OCI-LY7 (cell line): ENCODE results near the gene GLI3. TPM values are rescaled to one million over a fixed set of nuclear protein-coding genes. Genes with fewer than 3 reads are reported as not detected.

Experiments used
- BruUV-seq: library from RNA; stranded (reverse); fragments of 400-500 nt; replicated peaks from 2 replicates; lab custom pipeline; 2021; lab: Mats Ljungman, UMichigan
- CTCF ChIA-PET: fragments of 300-600 bp; sonication (Branson Sonifier 250); formaldehyde crosslinking; loops from one replicate; lab custom pipeline; 2022; ENCODE audit warnings: antibody characterized with exemption; ENCODE audit not compliant: unreplicated experiment; lab: Charles Lee
- POLR2A ChIA-PET: fragments of 300-600 bp; sonication (Branson Sonifier 250); formaldehyde crosslinking; loops from one replicate; lab custom pipeline; 2022; ENCODE audit warnings: antibody characterized with exemption; lab: Charles Lee
- DNase-seq: peaks from one replicate; pipeline ENCODE4 v3.0.0-alpha.2; 2015; ENCODE audit warnings: low spot score
- H2AFZ ChIP-seq: fragments of 200-600 bp; sonication (generic), shearing (Covaris generic); 2 replicates; pipeline ENCODE4 v1.6.1; 2014; ENCODE audit warnings: mild to moderate bottlenecking, antibody characterized with exemption, low read length, moderate library complexity
- H3K27ac ChIP-seq: fragments of 200-600 bp; sonication (generic); 2 replicates; pipeline ENCODE4 v1.5.1; 2014; ENCODE audit warnings: mixed run types, low read depth, mild to moderate bottlenecking, moderate library complexity, low read length, inconsistent platforms; ENCODE audit not compliant: poor library complexity, severe bottlenecking
- H3K36me3 ChIP-seq: fragments of 200-600 bp; sonication (generic); 2 replicates; pipeline ENCODE4 v1.6.1; 2014; ENCODE audit warnings: mild to moderate bottlenecking, antibody characterized with exemption, low read length, moderate library complexity, mixed read lengths; ENCODE audit not compliant: insufficient read depth
- H3K4me1 ChIP-seq: fragments of 200-600 bp; sonication (generic); 2 replicates; pipeline ENCODE4 v1.5.1; 2014; ENCODE audit warnings: mild to moderate bottlenecking, low read length; ENCODE audit not compliant: insufficient read depth, poor library complexity, severe bottlenecking
- H3K4me2 ChIP-seq: fragments of 200-600 bp; sonication (generic); 2 replicates; pipeline ENCODE4 v1.6.1; 2014; ENCODE audit warnings: mild to moderate bottlenecking, low read length
- H3K4me3 ChIP-seq: fragments of 200-600 bp; sonication (generic); 2 replicates; pipeline ENCODE4 v1.5.1; 2014; ENCODE audit warnings: mild to moderate bottlenecking, low read depth, low read length; ENCODE audit not compliant: poor library complexity, severe bottlenecking
- H3K79me2 ChIP-seq: fragments of 200-600 bp; sonication (generic); 2 replicates; pipeline ENCODE4 v1.6.1; 2016; ENCODE audit warnings: low read depth, mild to moderate bottlenecking, low read length, moderate library complexity, mixed read lengths; ENCODE audit not compliant: insufficient read depth
- H3K9me2 ChIP-seq: fragments of 200-600 bp; sonication (generic); 2 replicates; pipeline ENCODE4 v1.6.1; 2016; ENCODE audit warnings: mild to moderate bottlenecking, low read length, mixed read lengths; ENCODE audit not compliant: insufficient read depth
- H3K9me3 ChIP-seq: fragments of 200-600 bp; sonication (generic); 2 replicates; pipeline ENCODE4 v1.6.1; 2014; ENCODE audit warnings: mild to moderate bottlenecking, mixed run types, low read length, mixed read lengths
- H4K20me1 ChIP-seq: fragments of 200-600 bp; sonication (generic); 2 replicates; pipeline ENCODE4 v1.6.1; 2014; ENCODE audit warnings: mild to moderate bottlenecking, antibody characterized with exemption, low read length, moderate library complexity, mixed read lengths; ENCODE audit not compliant: insufficient read depth
- CTCF ChIP-seq: fragments of 200-600 bp; sonication (generic); conservative IDR thresholded peaks from 2 replicates; pipeline ENCODE4 v1.5.1; 2014; ENCODE audit warnings: mild to moderate bottlenecking, antibody characterized with exemption, low read length, moderate library complexity, mixed read lengths
- EZH2phosphoT487 ChIP-seq: fragments of 200-600 bp; sonication (generic); IDR thresholded peaks from 2 replicates; pipeline ENCODE4 v1.6.1; 2018; ENCODE audit warnings: low read depth, borderline replicate concordance, mild to moderate bottlenecking, mixed run types, antibody characterized with exemption, low read length, moderate library complexity, mixed read lengths
- intact Hi-C: fragments of 100-400 bp; cut with micrococcal nuclease; formaldehyde crosslinking; loops from one replicate; pipeline ENCODE4 v1.10.0; 2022; ENCODE audit not compliant: unreplicated experiment
- total RNA-seq, 2 experiments: library from RNA; depleted of rRNA in 1 of 2; stranded (reverse); fragments of >200 nt in 1 of 2; shearing (Covaris generic) in 1 of 2; gene quantifications; 2 replicates each; pipeline ENCODE4 v1.2.3, GENCODE V29; 2014 to 2022

GLI3 gene
- total RNA-seq, 2 experiments from 2014 or later, result not detected

- Histone ChIP-seq H2AFZ (no peak overlapping the region), H3K36me3 (no peaks in the 10 kb centered on the region), H3K27ac (no peak overlapping the region), H3K9me3 (no peaks in the 10 kb centered on the region), H4K20me1 (no peaks in the 10 kb centered on the region), H3K4me1 (no peaks in the 10 kb centered on the region), H3K4me2 (no peak overlapping the region), H3K9me2 (no peaks in the 10 kb centered on the region), H3K4me3 (no peak overlapping the region), H3K79me2 (no peaks in the 10 kb centered on the region)
- TF ChIP-seq EZH2phosphoT487 (no peak), CTCF (no peak)
- no peak for DNase-seq
- POLR2A ChIA-PET, result no interaction called here
- BruUV-seq, result no TSS peak
- CTCF ChIA-PET, result no interaction called here
- intact Hi-C loops, result no loop called here
Observed at GRCh38 chr7:42208572-42208971, 28.4 kb downstream of the GLI3 start.

- Histone ChIP-seq H3K9me3 (no peaks in the 10 kb centered on the region), H3K9me2 (no peaks in the 10 kb centered on the region), H3K4me2 (no peak overlapping the region), H2AFZ (no peak overlapping the region), H3K4me1 (no peaks in the 10 kb centered on the region), H3K79me2 (no peaks in the 10 kb centered on the region), H3K4me3 (no peak overlapping the region), H4K20me1 (no peaks in the 10 kb centered on the region), H3K27ac (no peak overlapping the region), H3K36me3 (no peaks in the 10 kb centered on the region)
- ChIA-PET POLR2A (no interaction called here), CTCF (no interaction called here)
- intact Hi-C loops, result no loop called here
- no TSS peak for BruUV-seq
- TF ChIP-seq CTCF, result no peak
- no peak for TF ChIP-seq EZH2phosphoT487
- DNase-seq, result no peak
Observed at GRCh38 chr7:42207420-42207819, 29.6 kb downstream of the GLI3 start.

- ChIA-PET CTCF (no interaction called here), POLR2A (no interaction called here)
- no peaks in the 10 kb centered on the region for H3K4me1 ChIP-seq
- no peak overlapping the region for H3K27ac ChIP-seq
- H3K9me2 ChIP-seq, result no peaks in the 10 kb centered on the region
- no peak for DNase-seq
- no peaks in the 10 kb centered on the region for H4K20me1 ChIP-seq
- no peaks in the 10 kb centered on the region for H3K9me3 ChIP-seq
- H3K4me3 ChIP-seq, result no peak overlapping the region
- no peak for TF ChIP-seq CTCF
- no peak for TF ChIP-seq EZH2phosphoT487
- H3K36me3 ChIP-seq, result no peaks in the 10 kb centered on the region
- BruUV-seq, result no TSS peak
- no peak overlapping the region for H3K4me2 ChIP-seq
- H2AFZ ChIP-seq, result no peak overlapping the region
- no peaks in the 10 kb centered on the region for H3K79me2 ChIP-seq
- intact Hi-C loops, result no loop called here
Observed at GRCh38 chr7:42203336-42203735, 33.7 kb downstream of the GLI3 start.
